ENCODE results near the gene SOX2.

Gene SOX2

DNA sequence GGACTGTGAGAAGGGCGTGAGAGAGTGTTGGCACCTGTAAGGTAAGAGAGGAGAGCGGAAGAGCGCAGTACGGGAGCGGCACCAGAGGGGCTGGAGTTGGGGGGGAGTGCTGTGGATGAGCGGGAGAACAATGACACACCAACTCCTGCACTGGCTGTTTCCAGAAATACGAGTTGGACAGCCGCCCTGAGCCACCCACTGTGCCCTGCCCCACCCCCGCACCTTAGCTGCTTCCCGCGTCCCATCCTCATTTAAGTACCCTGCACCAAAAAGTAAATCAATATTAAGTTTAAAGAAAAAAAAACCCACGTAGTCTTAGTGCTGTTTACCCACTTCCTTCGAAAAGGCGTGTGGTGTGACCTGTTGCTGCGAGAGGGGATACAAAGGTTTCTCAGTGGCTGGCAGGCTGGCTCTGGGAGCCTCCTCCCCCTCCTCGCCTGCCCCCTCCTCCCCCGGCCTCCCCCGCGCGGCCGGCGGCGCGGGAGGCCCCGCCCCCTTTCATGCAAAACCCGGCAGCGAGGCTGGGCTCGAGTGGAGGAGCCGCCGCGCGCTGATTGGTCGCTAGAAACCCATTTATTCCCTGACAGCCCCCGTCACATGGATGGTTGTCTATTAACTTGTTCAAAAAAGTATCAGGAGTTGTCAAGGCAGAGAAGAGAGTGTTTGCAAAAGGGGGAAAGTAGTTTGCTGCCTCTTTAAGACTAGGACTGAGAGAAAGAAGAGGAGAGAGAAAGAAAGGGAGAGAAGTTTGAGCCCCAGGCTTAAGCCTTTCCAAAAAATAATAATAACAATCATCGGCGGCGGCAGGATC lies at the start of gene SOX2:
TSS of gene SOX2 (plus strand) at position 601 of the 811 bp plus-strand sequence. CDS start 436 bp downstream, outside the sequence.
- DNase-seq (ENCODE audit: low spot score) = peak; percentile 52

DNA sequence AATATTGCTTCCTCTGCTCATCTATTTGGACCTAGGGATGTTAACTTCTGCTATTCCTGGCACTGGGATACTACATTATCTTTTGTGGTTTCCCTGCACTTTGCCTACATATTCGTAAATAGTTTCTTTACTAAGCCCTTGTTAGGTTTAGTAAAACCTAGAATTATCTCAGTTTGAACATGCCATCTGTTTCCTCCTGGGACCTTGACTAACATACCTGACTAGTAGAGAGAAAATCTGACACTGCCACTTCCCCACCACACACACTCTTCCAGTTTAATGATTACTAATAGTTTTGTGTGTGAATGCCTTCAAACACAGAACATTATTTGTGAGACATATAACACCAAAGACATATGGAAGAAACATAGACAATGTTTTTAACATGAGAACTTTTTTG lies 28.2 kb upstream of the SOX2 start:
- DNase-seq (ENCODE audit: low spot score) = no peak

DNA sequence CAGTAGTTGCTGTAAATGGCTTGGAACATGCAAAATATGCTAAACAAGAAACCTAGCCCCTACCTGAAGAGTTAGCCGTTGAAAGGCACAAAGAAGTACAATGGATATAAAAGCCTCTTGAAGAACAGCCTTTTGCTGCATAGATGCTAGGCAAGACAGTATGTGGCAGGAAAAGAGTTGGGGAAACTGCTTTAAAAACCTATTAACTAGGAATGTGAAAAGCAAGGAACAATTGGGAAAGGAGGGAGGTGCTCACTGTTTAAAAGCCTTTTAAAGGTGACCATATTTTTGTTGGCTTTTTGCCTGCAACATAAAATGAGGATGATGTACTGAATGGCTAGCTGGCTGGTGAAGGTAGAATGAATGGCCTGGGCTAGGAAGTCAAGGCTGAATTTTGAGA lies 24.5 kb upstream of the SOX2 start:
- no peak for DNase-seq (ENCODE audit: low spot score)

DNA sequence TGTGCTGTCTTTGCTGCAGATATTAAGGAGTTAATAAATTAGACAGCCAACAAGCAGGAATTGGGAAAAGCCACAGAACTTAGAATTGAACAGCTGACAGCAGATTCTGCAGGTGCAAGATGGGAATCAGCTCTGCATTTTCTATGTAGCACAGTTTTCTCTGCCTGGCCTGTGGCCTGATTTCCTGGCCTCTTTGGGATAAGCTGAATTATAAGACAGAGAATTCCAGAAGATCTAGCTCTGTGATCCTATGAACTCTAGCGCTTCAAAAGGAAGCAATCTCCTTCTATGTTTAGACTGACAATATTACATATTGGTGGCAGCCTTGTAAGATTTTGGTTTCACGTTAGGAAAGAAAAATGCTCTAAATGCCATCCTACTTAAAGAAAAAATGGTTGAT lies 24.0 kb upstream of the SOX2 start:
- no peak for DNase-seq (ENCODE audit: low spot score)

DNA sequence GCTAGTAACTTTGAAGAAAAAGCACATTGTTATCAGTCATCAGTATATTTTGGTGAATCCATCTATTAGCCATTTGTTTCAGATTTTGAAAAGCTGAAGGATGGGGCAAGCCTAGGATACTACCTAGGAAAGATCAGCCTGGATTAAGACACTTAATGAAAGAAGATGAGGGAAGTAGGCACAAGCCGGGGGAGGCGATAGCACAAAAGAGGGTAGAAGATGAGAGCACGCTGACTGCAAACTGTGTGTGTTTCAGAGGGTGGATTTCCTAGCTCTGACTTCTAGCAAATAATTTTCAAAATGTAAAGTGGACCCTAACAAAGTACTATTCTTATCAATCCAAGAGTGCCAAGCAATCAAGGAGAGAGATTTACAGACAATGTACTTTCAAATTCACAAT lies 22.2 kb upstream of the SOX2 start:
- no peak for DNase-seq (ENCODE audit: low spot score)

DNA sequence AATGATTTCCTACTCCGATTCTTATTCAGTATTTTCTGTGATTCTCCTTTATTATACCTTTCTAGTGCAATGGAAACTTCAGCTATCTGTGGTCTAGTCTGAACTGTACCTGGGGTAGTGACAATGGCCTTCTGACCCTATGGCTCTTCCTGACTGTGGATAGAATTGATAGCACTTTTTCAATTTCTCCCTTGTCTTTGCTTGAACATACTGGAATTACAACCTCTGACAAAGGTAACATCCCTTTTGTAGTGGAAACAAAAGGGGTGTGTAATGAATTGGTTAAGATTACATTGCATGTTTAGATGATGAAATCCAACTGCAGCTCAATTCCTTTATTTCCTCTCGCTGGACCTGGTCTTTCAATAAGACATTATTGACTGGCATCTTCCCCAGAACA lies 21.0 kb upstream of the SOX2 start:
- no peak for DNase-seq (ENCODE audit: low spot score)

DNA sequence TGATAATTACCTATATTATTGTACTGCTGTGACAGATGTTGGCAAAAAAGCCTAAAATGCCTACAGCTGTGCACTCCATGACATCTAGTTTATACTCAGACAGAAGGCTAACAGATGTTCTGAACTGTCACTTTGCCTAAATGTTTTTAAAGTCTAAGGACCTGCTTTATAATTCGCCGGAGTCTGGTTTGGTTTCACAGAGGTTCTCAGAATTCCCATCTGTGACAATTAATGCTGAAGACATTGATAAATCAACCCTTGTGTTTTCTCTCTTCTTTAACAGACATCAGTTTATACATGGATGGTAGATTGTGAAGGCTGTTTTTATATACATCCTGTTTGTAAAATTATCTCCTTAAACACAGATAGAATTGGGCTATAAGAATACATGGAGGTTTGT lies 19.8 kb upstream of the SOX2 start:
- no peak for DNase-seq (ENCODE audit: low spot score)

DNA sequence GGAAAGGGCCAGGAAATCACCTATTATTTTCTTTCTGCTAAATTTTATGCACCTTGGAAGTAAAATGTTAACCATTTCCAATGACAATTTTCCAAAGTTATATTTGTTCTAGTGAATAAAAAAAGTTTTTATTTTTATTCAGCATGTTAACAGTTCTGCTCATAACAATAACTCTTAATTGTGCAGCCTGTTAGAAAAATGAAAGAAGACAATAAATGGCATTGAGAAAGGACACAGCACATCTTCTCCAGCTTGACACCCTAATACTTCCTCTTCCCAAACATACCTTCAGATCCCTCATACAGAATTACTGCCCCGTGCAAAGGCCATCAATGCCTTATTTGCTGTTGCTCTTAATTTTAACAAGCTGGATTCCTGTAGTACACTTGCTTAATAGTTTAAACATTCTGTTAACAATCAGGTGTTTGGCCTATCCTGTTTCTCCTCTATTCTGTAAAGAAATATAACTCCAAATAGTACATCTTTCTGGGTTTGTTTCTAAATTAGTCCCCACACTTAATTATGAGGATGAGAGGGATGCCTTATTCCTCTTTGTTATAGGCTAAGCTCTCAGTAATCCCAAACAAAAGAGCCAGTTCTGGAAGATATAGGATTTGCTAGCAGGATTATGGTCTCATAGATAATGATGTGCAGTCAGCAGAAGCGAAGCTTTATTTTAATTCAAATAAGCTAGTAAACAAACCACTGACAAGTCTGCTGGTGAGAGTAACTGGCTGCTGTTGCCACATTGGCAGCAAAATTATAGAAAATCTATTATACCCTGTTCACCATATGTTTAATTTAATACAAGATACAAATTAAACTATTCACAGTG lies 19.2 kb upstream of the SOX2 start:
- no peak for DNase-seq (ENCODE audit: low spot score)

DNA sequence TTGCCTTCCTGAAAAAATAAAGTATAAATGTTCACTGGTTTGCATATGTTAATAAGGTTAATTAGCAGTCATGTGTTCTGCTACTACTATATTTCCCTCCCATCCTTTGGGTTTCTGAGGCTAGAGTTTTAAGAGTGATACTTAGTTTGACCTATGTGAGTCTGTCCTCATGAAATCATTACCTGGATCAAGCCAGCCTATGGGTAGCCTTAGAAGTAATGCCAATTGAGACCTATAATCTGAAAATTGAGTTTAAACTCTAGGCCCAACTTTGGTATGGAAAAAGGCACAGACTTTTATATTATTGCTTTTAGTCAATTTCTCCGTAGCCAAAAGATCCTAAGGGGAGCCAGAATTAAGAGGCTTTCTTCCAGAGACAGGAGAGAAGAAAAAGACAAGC lies 18.4 kb upstream of the SOX2 start:
- DNase-seq (ENCODE audit: low spot score) = no peak

DNA sequence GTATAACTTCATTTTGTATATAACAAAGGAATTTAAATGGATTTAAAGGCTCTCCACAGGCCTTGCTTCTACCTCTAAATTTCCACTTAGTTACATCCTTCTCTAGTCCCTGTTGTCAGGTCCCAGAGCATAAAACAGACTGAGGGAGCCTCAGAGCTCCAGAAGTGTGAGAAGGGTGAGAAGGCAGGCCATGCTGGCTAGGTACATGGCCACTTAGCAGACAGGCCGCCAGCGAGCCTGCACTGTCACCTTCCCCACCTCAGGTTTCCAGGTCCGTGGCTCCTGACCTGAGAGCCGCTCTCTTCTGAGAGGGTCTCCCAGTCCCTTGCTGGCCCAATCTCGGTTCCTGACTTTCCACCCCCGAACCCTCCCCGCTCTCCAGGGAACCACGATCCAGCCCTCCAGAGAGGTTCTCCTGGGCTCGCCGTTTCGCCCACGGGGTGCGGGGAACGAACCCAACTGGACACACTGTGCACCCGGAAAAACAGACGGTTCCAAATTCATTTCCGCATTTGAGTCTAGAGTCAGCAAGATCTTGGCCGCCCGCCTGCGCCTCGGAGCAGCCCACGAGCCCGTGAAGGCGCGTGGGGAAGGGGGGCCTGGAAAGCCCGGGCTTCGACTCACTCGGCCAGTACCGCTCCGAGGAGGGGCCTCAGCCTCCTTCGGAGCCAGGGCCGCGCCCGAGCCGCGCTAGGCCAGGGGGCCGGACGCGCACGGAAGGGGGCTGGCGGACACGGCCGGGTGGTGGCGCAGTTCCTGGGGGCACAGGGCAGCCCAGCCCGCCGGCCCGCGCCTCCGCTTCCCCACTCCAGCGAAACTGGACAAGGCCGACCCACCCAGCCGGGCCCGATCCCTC lies 16.7 kb upstream of the SOX2 start:
- DNase-seq (ENCODE audit: low spot score) = no peak

DNA sequence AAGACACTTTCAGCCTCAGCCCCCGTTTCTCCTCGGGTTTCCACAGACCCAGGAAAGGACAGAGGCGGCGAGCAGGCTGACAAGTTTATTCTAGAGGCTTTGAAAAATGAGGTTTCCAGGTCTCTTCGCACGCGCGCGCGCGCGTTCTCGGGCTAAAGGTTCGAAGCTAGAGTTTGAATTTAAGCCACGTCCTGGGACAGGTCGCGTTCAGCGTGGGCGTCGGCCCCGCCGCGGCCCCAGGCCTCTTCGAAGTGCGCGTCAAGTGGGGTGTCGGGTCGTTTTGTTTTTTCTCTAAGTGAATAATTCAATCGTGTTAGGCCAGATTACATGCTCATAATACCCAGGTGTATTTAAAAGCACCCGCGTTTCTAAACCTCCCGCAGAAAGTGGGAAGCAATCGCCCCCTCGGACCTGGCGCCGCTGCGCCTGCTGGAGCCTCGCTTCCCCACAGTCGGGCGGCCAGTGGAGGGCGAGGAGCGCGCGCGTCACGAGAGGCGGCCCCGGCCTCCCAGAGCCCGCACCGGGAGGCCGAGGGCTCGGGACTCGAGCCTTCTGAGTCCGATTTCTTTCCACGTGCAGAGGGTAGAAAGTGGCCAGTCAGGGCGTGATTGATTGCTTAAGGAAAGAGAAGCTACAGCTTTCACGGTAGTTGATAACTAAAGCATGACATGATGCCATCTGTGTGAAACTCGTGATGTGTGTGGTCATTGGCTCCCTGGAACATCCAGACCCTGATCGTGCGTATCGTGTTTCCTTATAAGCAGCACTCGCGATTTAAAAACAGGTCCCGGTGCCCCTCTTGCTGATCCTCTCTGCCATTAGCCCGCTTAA lies 15.8 kb upstream of the SOX2 start:
- DNase-seq (ENCODE audit: low spot score) = no peak

DNA sequence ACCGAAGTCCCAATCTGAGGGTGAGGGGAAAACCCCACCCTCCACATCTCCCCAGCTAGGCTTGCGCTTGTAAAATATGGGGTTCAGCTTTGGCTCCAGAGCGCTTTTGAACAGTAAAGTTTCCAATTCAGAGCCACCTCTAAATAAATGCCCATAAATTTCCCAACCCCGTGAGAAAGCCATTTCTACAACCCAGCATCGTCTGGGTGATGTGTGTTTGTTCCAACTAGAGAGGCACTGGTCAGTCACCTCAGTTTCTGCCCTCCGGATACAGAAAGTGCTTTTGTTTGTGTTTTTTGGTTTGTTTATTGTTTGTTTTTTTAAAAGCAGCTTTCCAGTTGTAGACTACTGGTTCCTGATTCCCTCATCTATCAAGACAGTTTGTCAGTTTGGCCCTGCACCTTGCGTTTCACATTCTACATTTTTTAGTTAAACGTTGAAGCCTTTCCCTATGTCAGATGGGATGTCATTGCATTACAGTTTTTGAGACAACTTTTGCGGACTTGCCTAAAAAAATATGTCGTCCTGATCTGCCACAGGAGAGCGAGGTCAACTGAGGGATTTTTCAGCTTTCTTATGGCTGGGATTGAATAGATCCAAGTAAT lies 15.0 kb upstream of the SOX2 start:
- DNase-seq (ENCODE audit: low spot score) = no peak

DNA sequence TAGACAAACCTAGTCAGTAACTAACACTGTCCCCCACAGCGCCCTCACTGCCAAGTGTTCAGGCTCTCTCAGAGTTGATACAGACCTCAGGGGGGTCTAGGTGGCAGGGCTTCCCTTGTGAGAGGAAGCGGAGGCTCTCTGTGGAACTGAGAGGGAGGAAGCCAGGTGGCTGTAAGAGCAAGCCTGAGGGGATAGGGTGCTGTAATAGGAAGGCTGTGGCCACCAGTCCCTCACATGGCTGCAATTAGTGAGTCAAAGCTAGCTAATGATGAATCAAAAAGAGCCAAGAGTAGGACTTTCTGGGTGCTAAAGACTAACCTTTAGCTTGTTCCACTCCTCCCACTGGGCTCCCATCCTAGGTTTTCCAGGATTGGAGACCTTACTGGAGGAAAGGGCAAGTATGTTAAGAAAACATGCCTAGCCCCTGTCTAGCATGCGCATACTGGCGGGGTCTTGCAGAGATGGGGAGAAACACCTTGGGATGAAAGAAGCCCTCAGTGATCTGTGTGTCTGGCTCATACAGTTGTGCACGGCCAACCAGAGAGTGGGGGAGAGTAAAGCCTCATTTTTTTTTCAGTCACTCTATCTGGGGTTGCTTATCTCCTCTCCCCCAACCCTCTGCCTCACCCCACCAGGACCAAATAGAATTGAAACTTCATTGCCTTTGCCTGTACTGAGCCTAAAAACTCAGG lies 13.3 kb upstream of the SOX2 start:
- DNase-seq (ENCODE audit: low spot score) = no peak

DNA sequence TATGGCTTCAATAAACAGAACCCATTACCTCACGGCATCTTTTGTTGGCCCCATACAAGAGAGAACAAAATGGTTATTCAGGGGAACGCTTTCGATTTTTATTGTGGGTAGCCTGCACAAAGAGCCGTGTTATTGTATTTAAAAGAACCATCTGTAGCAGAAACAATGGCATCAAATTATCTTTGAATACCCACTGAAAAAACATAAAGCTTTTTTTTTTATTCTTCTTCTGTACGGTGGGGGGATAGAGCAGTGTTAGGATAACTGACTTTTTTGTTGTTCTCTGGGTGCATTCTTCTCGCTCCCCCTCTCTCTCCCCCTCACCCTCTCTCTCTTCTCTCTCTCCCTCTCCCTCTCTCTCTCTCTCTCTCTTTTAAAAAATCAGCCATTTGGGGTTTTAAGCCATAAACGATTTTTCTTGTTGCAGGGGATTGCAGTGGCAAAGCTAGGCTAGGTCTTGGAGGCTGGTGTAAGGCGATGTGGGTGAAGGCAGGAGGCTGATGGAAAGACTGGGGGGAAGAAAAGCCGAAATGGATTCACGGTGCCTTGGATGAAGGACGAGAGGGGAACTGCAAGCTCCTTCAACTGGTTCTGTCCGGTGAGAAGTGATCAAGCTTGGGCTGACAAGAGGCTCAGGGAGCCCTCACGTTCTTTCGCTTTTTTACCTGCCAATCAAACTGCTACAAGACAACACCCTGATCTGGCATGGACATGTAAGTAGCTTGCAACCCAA lies 12.4 kb upstream of the SOX2 start:
- no peak for DNase-seq (ENCODE audit: low spot score)

DNA sequence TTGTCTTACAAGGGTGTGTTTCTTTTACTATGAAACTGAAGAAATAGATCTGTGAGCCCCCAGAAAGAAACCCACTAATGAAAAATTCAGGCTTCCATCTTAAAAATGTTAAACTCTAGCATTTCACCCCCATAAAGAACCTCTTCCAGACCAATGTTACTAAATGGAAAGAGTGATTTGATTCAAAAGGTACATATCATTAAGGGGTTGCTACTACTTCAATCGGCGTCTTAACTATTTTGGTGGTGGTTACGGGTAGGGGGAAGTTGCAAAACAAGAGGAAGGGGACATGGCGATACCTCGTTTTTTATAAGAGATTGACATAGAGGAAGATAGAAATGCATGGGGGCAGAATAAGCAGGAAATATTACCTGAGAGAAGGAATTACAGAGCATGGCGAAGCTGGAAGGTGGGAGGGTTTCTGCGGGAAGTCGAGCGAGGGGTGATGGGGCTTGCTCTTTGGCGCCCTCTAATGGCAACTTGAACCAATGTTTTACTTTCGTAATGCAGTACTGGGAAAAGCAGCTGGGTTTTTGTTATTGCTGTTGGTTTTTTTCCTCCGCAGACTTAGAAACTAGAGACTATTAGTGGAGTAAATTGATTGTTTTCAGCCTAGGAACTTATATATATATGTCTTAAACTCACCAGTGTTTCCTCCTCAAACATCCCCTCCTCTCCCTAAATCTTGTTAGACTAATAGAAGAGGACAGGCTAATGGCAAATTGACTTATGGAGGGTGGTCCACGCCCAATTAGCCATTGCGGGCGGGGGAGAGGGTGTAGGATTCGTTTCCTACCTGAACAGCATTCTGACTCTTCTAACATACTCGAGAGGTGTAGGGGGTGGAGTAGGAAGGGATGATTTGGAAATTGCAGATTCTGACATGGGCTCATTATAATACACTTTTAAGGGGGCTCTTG lies 11.3 kb upstream of the SOX2 start:
- peak; percentile 66 for DNase-seq (ENCODE audit: low spot score)

DNA sequence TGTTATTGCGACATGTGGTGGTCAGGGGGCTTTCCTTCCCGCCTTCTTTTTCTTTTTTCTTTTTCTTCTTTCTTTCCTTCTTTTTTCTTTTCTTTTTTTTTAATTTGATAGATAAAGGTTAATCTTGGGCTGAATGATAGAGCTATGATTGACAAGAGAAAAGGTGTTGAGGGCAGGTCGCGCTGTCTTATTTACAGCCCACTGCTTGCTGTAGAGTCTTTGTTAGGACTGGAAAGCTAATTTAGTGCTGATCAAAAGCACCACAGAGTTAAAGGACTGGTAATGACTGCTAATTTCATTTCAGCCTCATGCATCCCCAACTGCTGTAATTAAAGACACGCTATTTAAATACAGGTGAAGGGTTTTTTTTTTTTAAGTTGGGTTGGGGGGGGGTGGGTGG lies 10.6 kb upstream of the SOX2 start:
- no peak for DNase-seq (ENCODE audit: low spot score)

DNA sequence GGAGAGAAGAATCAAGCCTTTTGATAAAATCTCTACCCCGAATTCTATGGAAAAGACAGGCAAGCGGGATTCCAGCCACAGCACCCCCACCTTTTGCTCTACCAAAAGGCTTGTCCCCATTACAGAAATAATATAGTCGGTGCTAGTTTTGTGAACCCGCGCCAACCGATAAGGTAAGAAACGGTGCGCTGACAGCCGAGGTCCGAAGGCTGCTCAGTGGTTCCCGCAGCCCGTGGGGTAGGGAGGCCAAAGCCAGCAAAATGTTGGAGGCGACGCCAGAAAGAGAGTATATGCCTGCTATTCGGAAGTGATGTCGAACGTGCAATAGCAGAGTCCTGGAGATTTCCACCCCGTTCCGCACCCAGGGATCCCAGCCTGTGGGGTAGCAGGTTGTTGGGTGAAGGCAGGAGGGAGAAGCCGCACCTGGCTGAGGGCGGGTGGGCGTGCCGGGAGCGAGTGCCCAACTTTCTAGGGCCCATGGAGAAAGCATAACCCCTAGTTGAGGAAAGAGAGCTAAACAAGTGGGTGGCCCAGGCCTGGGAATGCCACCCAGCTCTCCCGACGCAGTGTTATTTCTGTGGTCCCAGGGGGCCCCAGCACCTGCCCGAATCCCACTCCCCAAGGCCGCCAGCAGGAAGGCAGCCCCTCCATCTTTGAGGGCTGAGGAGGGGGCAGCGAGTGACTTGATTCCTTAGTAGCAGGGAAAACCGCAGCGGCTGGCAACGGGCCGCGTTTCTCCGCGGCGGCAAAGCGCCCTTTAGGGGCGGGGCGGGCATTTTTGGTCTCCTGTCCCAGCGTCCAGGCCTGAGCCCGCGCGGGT lies 7.9 kb upstream of the SOX2 start:
- no peak for DNase-seq (ENCODE audit: low spot score)

Data from AG08395 (cell line).